ENCODE results near the gene GDF10. TPM values are rescaled to one million over a fixed set of nuclear protein-coding genes. Genes with fewer than 3 reads are reported as not detected.

GDF10 gene
- total and polyA plus RNA-seq, 2 experiments from 2014 or later: 2.5 to 5.7 TPM

DNA sequence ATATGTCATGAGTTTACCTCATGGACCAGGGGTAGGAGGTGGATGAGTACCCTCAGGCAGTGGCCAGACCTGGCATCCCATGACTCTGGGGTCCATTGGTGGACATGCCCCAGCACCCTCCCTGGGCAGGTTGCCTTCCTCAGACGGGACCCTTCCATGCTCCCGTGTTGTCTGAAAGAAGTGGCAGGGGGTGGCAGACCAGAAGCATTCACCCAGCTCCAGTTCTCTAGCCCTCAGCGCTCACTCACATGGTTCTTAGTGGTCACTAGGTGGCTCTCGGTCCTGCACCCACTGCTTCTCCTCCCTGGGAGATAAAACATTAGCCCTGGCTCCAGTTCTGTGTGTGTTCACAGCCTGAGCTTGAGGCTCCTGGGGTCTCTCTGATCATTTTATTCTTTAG is 54.2 kb downstream of the GDF10 start:
- no peaks in the 10 kb centered on the region for H3K9me3 ChIP-seq (ENCODE audit: low read depth)
- no peaks in the 10 kb centered on the region for H3K9me2 ChIP-seq (replicated peaks; ENCODE audit: insufficient read depth)
- H3K79me2 ChIP-seq: no peaks in the 10 kb centered on the region
- no peak overlapping the region for H3K4me3 ChIP-seq
- no peaks in the 10 kb centered on the region for H3K27me3 ChIP-seq
- TF ChIP-seq EZH2 (IDR thresholded peaks at IDR 0.05; ENCODE audit: borderline replicate concordance) (no peak), CTCF (IDR thresholded peaks at IDR 0.05; ENCODE audit: poor library complexity) (peak; percentile 38)
- no peaks in the 10 kb centered on the region for H4K20me1 ChIP-seq (ENCODE audit: insufficient read depth, poor library complexity, severe bottlenecking)
- no peaks in the 10 kb centered on the region for H3K4me1 ChIP-seq (ENCODE audit: insufficient read depth)
- H3K4me2 ChIP-seq: no peak overlapping the region
- peak; percentile 53 for DNase-seq (ENCODE audit: low spot score)
- no peak overlapping the region for H3K27ac ChIP-seq
- no peaks in the 10 kb centered on the region for H3K36me3 ChIP-seq (replicated peaks; ENCODE audit: insufficient read depth, low read depth)
- 53% methylated on average over 4 of the region's 4 CpGs for WGBS (ENCODE audit: low lambda C conversion rate, missing lambda C conversion rate)
- no peak overlapping the region for H2AFZ ChIP-seq

DNA sequence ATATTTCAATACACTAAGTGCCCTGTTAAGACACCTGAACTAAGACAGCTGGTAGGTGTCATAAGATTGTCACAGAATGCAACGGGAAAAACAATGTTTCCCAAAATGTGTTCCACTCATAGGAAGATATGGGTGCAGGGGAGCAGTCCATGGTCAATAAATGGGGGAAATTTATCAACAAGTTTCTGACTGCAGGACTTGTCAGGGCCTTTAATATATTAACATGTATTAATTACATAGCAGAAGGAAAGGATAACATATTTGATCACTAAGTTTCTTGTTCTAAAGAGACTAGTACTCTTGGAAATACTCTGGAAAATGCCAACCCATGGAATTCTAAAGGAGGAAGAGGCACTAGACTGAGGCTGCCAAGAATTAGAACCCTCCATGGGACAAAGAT is 54.9 kb downstream of the GDF10 start:
- Histone ChIP-seq H3K9me3 (ENCODE audit: low read depth) (no peaks in the 10 kb centered on the region), H3K79me2 (no peaks in the 10 kb centered on the region), H3K4me1 (ENCODE audit: insufficient read depth) (no peaks in the 10 kb centered on the region), H4K20me1 (ENCODE audit: insufficient read depth, poor library complexity, severe bottlenecking) (no peaks in the 10 kb centered on the region), H3K27me3 (no peaks in the 10 kb centered on the region), H2AFZ (no peak overlapping the region), H3K4me2 (no peak overlapping the region), H3K9me2 (replicated peaks; ENCODE audit: insufficient read depth) (no peaks in the 10 kb centered on the region), H3K27ac (no peak overlapping the region), H3K36me3 (replicated peaks; ENCODE audit: insufficient read depth, low read depth) (no peaks in the 10 kb centered on the region), H3K4me3 (no peak overlapping the region)
- TF ChIP-seq EZH2phosphoT487 (IDR thresholded peaks at IDR 0.05; ENCODE audit: low read depth, severe bottlenecking, unreplicated experiment) (no peak), EZH2 (IDR thresholded peaks at IDR 0.05; ENCODE audit: borderline replicate concordance) (no peak), CTCF (IDR thresholded peaks at IDR 0.05; ENCODE audit: poor library complexity) (no peak)
- 91% methylated on average over 1 of the region's 1 CpG for WGBS (ENCODE audit: low lambda C conversion rate, missing lambda C conversion rate)
- DNase-seq (ENCODE audit: low spot score): no peak

- no peaks in the 10 kb centered on the region for H3K9me3 ChIP-seq (ENCODE audit: low read depth)
- no peak overlapping the region for H3K4me3 ChIP-seq
- no peaks in the 10 kb centered on the region for H4K20me1 ChIP-seq (ENCODE audit: insufficient read depth, poor library complexity, severe bottlenecking)
- H3K27ac ChIP-seq: no peak overlapping the region
- no peaks in the 10 kb centered on the region for H3K79me2 ChIP-seq
- no peak overlapping the region for H3K4me2 ChIP-seq
- 84% methylated on average over 5 of the region's 5 CpGs for WGBS (ENCODE audit: low lambda C conversion rate, missing lambda C conversion rate)
- H3K36me3 ChIP-seq (replicated peaks; ENCODE audit: insufficient read depth, low read depth): no peaks in the 10 kb centered on the region
- no peaks in the 10 kb centered on the region for H3K9me2 ChIP-seq (replicated peaks; ENCODE audit: insufficient read depth)
- TF ChIP-seq EZH2phosphoT487 (IDR thresholded peaks at IDR 0.05; ENCODE audit: low read depth, severe bottlenecking, unreplicated experiment) (no peak), CTCF (IDR thresholded peaks at IDR 0.05; ENCODE audit: poor library complexity) (no peak), EZH2 (IDR thresholded peaks at IDR 0.05; ENCODE audit: borderline replicate concordance) (no peak)
- no peaks in the 10 kb centered on the region for H3K4me1 ChIP-seq (ENCODE audit: insufficient read depth)
- H3K27me3 ChIP-seq: no peaks in the 10 kb centered on the region
- DNase-seq (ENCODE audit: low spot score): no peak
- no peak overlapping the region for H2AFZ ChIP-seq
These were observed 56.7 kb downstream of the GDF10 start for GRCh38 chr10:47356708-47357107.

DNA sequence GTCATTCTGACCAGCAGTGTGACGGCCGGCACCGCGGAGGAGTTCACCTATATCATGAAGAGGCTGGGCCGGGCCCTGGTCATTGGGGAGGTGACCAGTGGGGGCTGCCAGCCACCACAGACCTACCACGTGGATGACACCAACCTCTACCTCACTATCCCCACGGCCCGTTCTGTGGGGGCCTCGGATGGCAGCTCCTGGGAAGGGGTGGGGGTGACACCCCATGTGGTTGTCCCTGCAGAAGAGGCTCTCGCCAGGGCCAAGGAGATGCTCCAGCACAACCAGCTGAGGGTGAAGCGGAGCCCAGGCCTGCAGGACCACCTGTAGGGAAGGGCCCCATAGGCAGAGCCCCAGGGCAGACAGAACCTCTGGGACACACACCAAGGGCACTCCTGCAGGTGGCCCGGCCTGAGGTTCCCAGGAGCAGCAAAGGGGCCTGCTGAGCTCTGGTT is 57.2 kb downstream of the GDF10 start:
- TF ChIP-seq EZH2 (IDR thresholded peaks at IDR 0.05; ENCODE audit: borderline replicate concordance): no peak
- no peak for TF ChIP-seq CTCF (IDR thresholded peaks at IDR 0.05; ENCODE audit: poor library complexity)
- no peak for TF ChIP-seq EZH2phosphoT487 (IDR thresholded peaks at IDR 0.05; ENCODE audit: low read depth, severe bottlenecking, unreplicated experiment)
- Histone ChIP-seq H3K27ac (no peak overlapping the region), H3K9me2 (replicated peaks; ENCODE audit: insufficient read depth) (no peaks in the 10 kb centered on the region), H3K4me2 (no peak overlapping the region), H3K4me1 (ENCODE audit: insufficient read depth) (no peaks in the 10 kb centered on the region), H3K36me3 (replicated peaks; ENCODE audit: insufficient read depth, low read depth) (no peaks in the 10 kb centered on the region), H3K4me3 (no peak overlapping the region), H3K79me2 (no peaks in the 10 kb centered on the region), H4K20me1 (ENCODE audit: insufficient read depth, poor library complexity, severe bottlenecking) (no peaks in the 10 kb centered on the region), H3K9me3 (ENCODE audit: low read depth) (no peaks in the 10 kb centered on the region), H2AFZ (no peak overlapping the region), H3K27me3 (no peaks in the 10 kb centered on the region)
- DNase-seq (ENCODE audit: low spot score): no peak
- 95% methylated on average over 12 of the region's 12 CpGs for WGBS (ENCODE audit: low lambda C conversion rate, missing lambda C conversion rate)
